Activated naive CD4-positive, alpha-beta T cell treated with anti-CD3 and anti-CD28 coated beads, Interleukin-2, amount 50 U/mL, for 72 hours (primary cell): ENCODE data around the gene CORO2B. TPM values are rescaled to one million over a fixed set of nuclear protein-coding genes. Genes with fewer than 3 reads are reported as not detected.

Experiments
- ATAC-seq, 2 donors: fragments of 150-1000 bp; cut with Tn5 transposase; 2 replicates each; pipeline ENCODE4 v1.10.0; 2021; ENCODE audit warnings: mild to moderate bottlenecking in 2 of 2, moderate library complexity in 2 of 2
- DNase-seq, 2 donors: peaks; one replicate each; pipeline ENCODE4 v3.0.0; 2021 to 2022; ENCODE audit warnings: low spot score in 2 of 2
- H3K27ac Mint-ChIP-seq, 2 donors: one replicate each; pipeline ENCODE4 v1.8.0; 2022; ENCODE audit warnings: mild to moderate bottlenecking in 2 of 2, mixed read lengths in 2 of 2
- H3K36me3 Mint-ChIP-seq, 2 donors: one replicate each; pipeline ENCODE4 v1.8.0; 2022; ENCODE audit warnings: mixed read lengths in 2 of 2
- H3K9me3 Mint-ChIP-seq, 2 donors: one replicate each; pipeline ENCODE4 v1.8.0; 2022; ENCODE audit warnings: mixed read lengths in 2 of 2
- total RNA-seq, 2 donors: library from RNA; stranded (reverse); gene quantifications; one replicate each; pipeline ENCODE4 v1.2.3, GENCODE V29; 2022

The CORO2B gene
- total RNA-seq, 2 donors from 2014 or later: 0.07 TPM; not detected in 1

- no peak overlapping the region for H3K27ac Mint-ChIP-seq
- H3K36me3 Mint-ChIP-seq: no peaks in the 10 kb centered on the region
- no peaks in the 10 kb centered on the region for H3K9me3 Mint-ChIP-seq
- ATAC-seq: no peak
- no peak for DNase-seq
These were observed 14.6 kb upstream of the CORO2B start for GRCh38 chr15:68564173-68564572.

GRCh38 chr15:68565234-68565633 lies 13.6 kb upstream of the CORO2B start:
- DNase-seq (no peak), ATAC-seq (no peak)
- no peak overlapping the region for H3K27ac Mint-ChIP-seq
- H3K9me3 Mint-ChIP-seq: no peaks in the 10 kb centered on the region
- H3K36me3 Mint-ChIP-seq: no peaks in the 10 kb centered on the region

GRCh38 chr15:68565726-68566125 lies 13.1 kb upstream of the CORO2B start:
- H3K36me3 Mint-ChIP-seq: no peaks in the 10 kb centered on the region
- no peak overlapping the region for H3K27ac Mint-ChIP-seq
- DNase-seq (no peak), ATAC-seq (no peak)
- no peaks in the 10 kb centered on the region for H3K9me3 Mint-ChIP-seq

- no peak overlapping the region for H3K27ac Mint-ChIP-seq
- DNase-seq (no peak), ATAC-seq (no peak)
- H3K9me3 Mint-ChIP-seq: no peaks in the 10 kb centered on the region
- H3K36me3 Mint-ChIP-seq: no peaks in the 10 kb centered on the region
These were observed 12.3 kb upstream of the CORO2B start for GRCh38 chr15:68566377-68566954.

- ATAC-seq (no peak), DNase-seq (no peak)
- no peaks in the 10 kb centered on the region for H3K36me3 Mint-ChIP-seq
- H3K9me3 Mint-ChIP-seq: no peaks in the 10 kb centered on the region
- no peak overlapping the region for H3K27ac Mint-ChIP-seq
These were observed 11.4 kb upstream of the CORO2B start for GRCh38 chr15:68567345-68567744.

- H3K9me3 Mint-ChIP-seq: no peaks in the 10 kb centered on the region
- no peak overlapping the region for H3K27ac Mint-ChIP-seq
- H3K36me3 Mint-ChIP-seq: no peaks in the 10 kb centered on the region
- no peak for DNase-seq
- no peak for ATAC-seq
These were observed 7.8 kb upstream of the CORO2B start for GRCh38 chr15:68570974-68571373.

- Mint-ChIP-seq H3K36me3 (no peaks in the 10 kb centered on the region), H3K9me3 (no peaks in the 10 kb centered on the region), H3K27ac (no peak overlapping the region)
- DNase-seq (no peak), ATAC-seq (no peak)
These were observed 7.2 kb upstream of the CORO2B start for GRCh38 chr15:68571582-68571981.

- Mint-ChIP-seq H3K9me3 (no peaks in the 10 kb centered on the region), H3K27ac (no peak overlapping the region)
These were observed 6.5 kb upstream of the CORO2B start for GRCh38 chr15:68572309-68572708.

GRCh38 chr15:68572921-68573320 lies 5.9 kb upstream of the CORO2B start:
- Mint-ChIP-seq H3K36me3 (peaks cover 0 to 3% of the 10 kb centered on the region in 2 donors), H3K27ac (no peak overlapping the region), H3K9me3 (no peaks in the 10 kb centered on the region)
- ATAC-seq (no peak), DNase-seq (no peak)

More at GRCh38 chr15:68572309-68572708, 6.5 kb upstream of the CORO2B start:
- no peak for DNase-seq
- no peak for ATAC-seq
- H3K36me3 Mint-ChIP-seq: no peaks in the 10 kb centered on the region

- no peaks in the 10 kb centered on the region for H3K9me3 Mint-ChIP-seq
- no peak overlapping the region for H3K27ac Mint-ChIP-seq
- H3K36me3 Mint-ChIP-seq: peaks cover 0 to 5% of the 10 kb centered on the region in 2 donors
- ATAC-seq (no peak), DNase-seq (no peak)
These were observed 4.7 kb upstream of the CORO2B start for GRCh38 chr15:68574046-68574445.

- H3K27ac Mint-ChIP-seq: no peak overlapping the region
These were observed 4.2 kb upstream of the CORO2B start for GRCh38 chr15:68574629-68575028.

GRCh38 chr15:68576235-68576892 lies 2.4 kb upstream of the CORO2B start:
- DNase-seq: no peak
- Mint-ChIP-seq H3K9me3 (no peaks in the 10 kb centered on the region), H3K27ac (no peak overlapping the region), H3K36me3 (peaks cover 5 to 8% of the 10 kb centered on the region in 2 donors)
- no peak for ATAC-seq

More at GRCh38 chr15:68574629-68575028, 4.2 kb upstream of the CORO2B start:
- no peak for ATAC-seq
- H3K36me3 Mint-ChIP-seq: peaks cover under 1 to 5% of the 10 kb centered on the region in 2 donors
- H3K9me3 Mint-ChIP-seq: no peaks in the 10 kb centered on the region
- DNase-seq: no peak

GRCh38 chr15:68578175-68578979 lies 416 bp upstream of the CORO2B start:
- peak; percentile 61 to 65 for ATAC-seq
- peaks cover 5 to 8% of the 10 kb centered on the region in 2 donors for H3K36me3 Mint-ChIP-seq
- DNase-seq: peak; percentile 25 to 60
- no peak overlapping the region for H3K27ac Mint-ChIP-seq
- no peaks in the 10 kb centered on the region for H3K9me3 Mint-ChIP-seq

GRCh38 chr15:68580026-68580882 lies 1.5 kb downstream of the CORO2B start:
- Mint-ChIP-seq H3K36me3 (peaks cover 5 to 8% of the 10 kb centered on the region in 2 donors), H3K9me3 (no peaks in the 10 kb centered on the region), H3K27ac (no peak overlapping the region)
- no peak for DNase-seq
- ATAC-seq: no peak

GRCh38 chr15:68580883-68581155 lies 2.0 kb downstream of the CORO2B start:
- DNase-seq (no peak), ATAC-seq (no peak)
- Mint-ChIP-seq H3K27ac (no peak overlapping the region), H3K36me3 (peaks cover 5 to 8% of the 10 kb centered on the region in 2 donors), H3K9me3 (no peaks in the 10 kb centered on the region)

- Mint-ChIP-seq H3K9me3 (no peaks in the 10 kb centered on the region), H3K27ac (no peak overlapping the region), H3K36me3 (peaks cover 5 to 8% of the 10 kb centered on the region in 2 donors)
- DNase-seq (no peak), ATAC-seq (no peak)
These were observed 2.9 kb downstream of the CORO2B start for GRCh38 chr15:68581725-68582124.

- DNase-seq (no peak), ATAC-seq (no peak)
- Mint-ChIP-seq H3K27ac (no peak overlapping the region), H3K36me3 (peaks cover 5 to 8% of the 10 kb centered on the region in 2 donors), H3K9me3 (no peaks in the 10 kb centered on the region)
These were observed 3.4 kb downstream of the CORO2B start for GRCh38 chr15:68582236-68582635.
